SK-N-SH treated with all-trans-retinoic acid at 6 μM for 48 hours (cell line): Measurements from ENCODE around the gene PTPN7.

Experiments used
- ATAC-seq: fragments of 200-7000 bp; cut with Tn5 transposase; 3 replicates; pipeline ENCODE4 v1.9.1; 2020; ENCODE audit warnings: mild to moderate bottlenecking, moderate library complexity
- ARNTL ChIP-seq: fragments of 450-650 bp; formaldehyde crosslinking; IDR thresholded peaks from 2 replicates; pipeline ENCODE4 v1.5.0; 2020; ENCODE audit warnings: low read depth, mild to moderate bottlenecking, moderate library complexity, borderline replicate concordance
- BACH2 ChIP-seq: fragments of 250-450 bp; sonication (Bioruptor Pico); IDR thresholded peaks from 2 replicates; pipeline ENCODE4 v1.9.0; 2021; ENCODE audit warnings: mild to moderate bottlenecking, borderline replicate concordance
- CSDC2 ChIP-seq: fragments of 250-450 bp; sonication (Bioruptor Pico); IDR thresholded peaks from 2 replicates; pipeline ENCODE4 v1.5.0; 2020; ENCODE audit warnings: mild to moderate bottlenecking, moderate library complexity
- CSRNP3 ChIP-seq: fragments of 250-450 bp; sonication (Bioruptor Pico); IDR thresholded peaks from 2 replicates; pipeline ENCODE4 v1.5.1; 2021; ENCODE audit warnings: mild to moderate bottlenecking, moderate library complexity
- ESRRG ChIP-seq: fragments of 250-450 bp; sonication (Bioruptor Pico); IDR thresholded peaks from 2 replicates; pipeline ENCODE4 v1.6.1; 2021; ENCODE audit warnings: mild to moderate bottlenecking
- GLIS3 ChIP-seq: fragments of 250-450 bp; sonication (Bioruptor Pico); IDR thresholded peaks from 2 replicates; pipeline ENCODE4 v1.5.0; 2020; ENCODE audit warnings: mild to moderate bottlenecking, moderate library complexity
- ISL1 ChIP-seq: fragments of 250-450 bp; sonication (Bioruptor Pico); IDR thresholded peaks from 2 replicates; pipeline ENCODE4 v2.1.2; 2022; ENCODE audit warnings: mild to moderate bottlenecking, moderate library complexity
- OSR1 ChIP-seq: fragments of 250-450 bp; sonication (Bioruptor Pico); IDR thresholded peaks from 2 replicates; pipeline ENCODE4 v1.8.0; 2022; ENCODE audit warnings: moderate library complexity, mild to moderate bottlenecking, inconsistent platforms
- PATZ1 ChIP-seq: fragments of 250-450 bp; sonication (Bioruptor Pico); IDR thresholded peaks from 2 replicates; pipeline ENCODE4 v1.8.0; 2020; ENCODE audit warnings: mild to moderate bottlenecking, moderate library complexity, borderline replicate concordance
- POU6F1 ChIP-seq: fragments of 250-450 bp; sonication (Bioruptor Pico); IDR thresholded peaks from 2 replicates; pipeline ENCODE4 v1.8.0; 2021; ENCODE audit warnings: low read depth, mild to moderate bottlenecking, moderate library complexity, borderline replicate concordance
- PPARA ChIP-seq: fragments of 250-450 bp; sonication (Bioruptor Pico); IDR thresholded peaks from 2 replicates; pipeline ENCODE4 v1.5.0; 2020; ENCODE audit warnings: mild to moderate bottlenecking, borderline replicate concordance
- RARB ChIP-seq: fragments of 250-450 bp; sonication (Bioruptor Pico); IDR thresholded peaks from 2 replicates; pipeline ENCODE4 v1.8.0; 2021; ENCODE audit warnings: mild to moderate bottlenecking, moderate library complexity
- SNAI2 ChIP-seq: fragments of 250-450 bp; sonication (Bioruptor Pico); IDR thresholded peaks from 2 replicates; pipeline ENCODE4 v1.5.0; 2020; ENCODE audit warnings: mild to moderate bottlenecking, moderate library complexity
- TCF4 ChIP-seq: fragments of 250-450 bp; sonication (Bioruptor Pico); IDR thresholded peaks from 2 replicates; pipeline ENCODE4 v1.8.0; 2021; ENCODE audit warnings: mild to moderate bottlenecking, moderate library complexity, borderline replicate concordance
- TOX ChIP-seq: fragments of 250-450 bp; sonication (Bioruptor Pico); IDR thresholded peaks from 2 replicates; pipeline ENCODE4 v1.8.0; 2021; ENCODE audit warnings: mild to moderate bottlenecking, moderate library complexity, borderline replicate concordance
- TSHZ2 ChIP-seq: fragments of 250-450 bp; sonication (Bioruptor Pico); IDR thresholded peaks from 2 replicates; pipeline ENCODE4 v1.5.0; 2020; ENCODE audit warnings: mild to moderate bottlenecking, moderate library complexity
- ZC3H10 ChIP-seq: fragments of 250-450 bp; sonication (Bioruptor Pico); IDR thresholded peaks from 2 replicates; pipeline ENCODE4 v1.5.1; 2021; ENCODE audit warnings: mild to moderate bottlenecking, moderate library complexity
- ZFP3 ChIP-seq: fragments of 250-450 bp; sonication (Bioruptor Pico); IDR thresholded peaks from 2 replicates; pipeline ENCODE4 v1.5.0; 2020; ENCODE audit warnings: mild to moderate bottlenecking, moderate library complexity
- ZFP30 ChIP-seq: fragments of 450-650 bp; formaldehyde crosslinking; IDR thresholded peaks from 2 replicates; pipeline ENCODE4 v1.5.0; 2022; ENCODE audit warnings: mild to moderate bottlenecking, moderate library complexity
- ZNF70 ChIP-seq: fragments of 450-650 bp; formaldehyde crosslinking; IDR thresholded peaks from 2 replicates; pipeline ENCODE4 v1.5.0; 2020; ENCODE audit warnings: mild to moderate bottlenecking, moderate library complexity
- ZNF8 ChIP-seq: fragments of 450-650 bp; formaldehyde crosslinking; IDR thresholded peaks from 2 replicates; pipeline ENCODE4 v1.5.0; 2020; ENCODE audit warnings: mild to moderate bottlenecking, moderate library complexity

Gene PTPN7

GRCh38 chr1:202150187-202150586 lies 10.2 kb downstream of the PTPN7 start:
- TF ChIP-seq ZFP3 (no peak), CSDC2 (no peak), BACH2 (no peak), ZNF70 (CRISPR knock-in tag) (no peak), TOX (CRISPR knock-in tag) (no peak), SNAI2 (CRISPR knock-in tag) (no peak), TCF4 (CRISPR knock-in tag) (no peak), PATZ1 (CRISPR knock-in tag) (no peak), CSRNP3 (CRISPR knock-in tag) (no peak), ESRRG (CRISPR knock-in tag) (no peak)
- ATAC-seq: no peak

DNA sequence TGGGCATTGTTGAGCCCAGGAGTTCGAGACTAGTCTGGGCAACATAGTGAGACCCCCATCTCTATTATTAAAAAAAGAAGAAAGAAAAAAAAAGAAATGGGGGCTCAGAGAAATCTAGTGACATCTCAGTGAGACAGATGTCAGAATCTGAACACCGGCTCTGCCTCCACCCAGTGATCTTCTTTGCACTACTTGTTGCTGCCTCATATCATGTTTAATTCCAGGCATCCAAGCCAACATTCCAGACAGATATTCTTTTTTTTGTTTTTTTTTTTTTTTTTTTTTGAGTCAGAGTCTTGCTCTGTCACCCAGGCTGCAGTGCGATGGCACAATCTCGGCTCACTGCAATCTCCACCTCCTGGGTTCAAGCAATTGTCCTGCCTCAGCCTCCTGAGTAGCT lies 10.8 kb downstream of the PTPN7 start:
- TF ChIP-seq ZC3H10 (CRISPR knock-in tag) (no peak), GLIS3 (CRISPR knock-in tag) (no peak), ZFP3 (no peak), TOX (CRISPR knock-in tag) (no peak), ZNF70 (CRISPR knock-in tag) (no peak), POU6F1 (no peak), SNAI2 (CRISPR knock-in tag) (no peak), TSHZ2 (no peak), ZNF8 (CRISPR knock-in tag) (no peak), ISL1 (no peak), RARB (CRISPR knock-in tag) (no peak), ARNTL (CRISPR knock-in tag) (no peak), ZFP30 (CRISPR knock-in tag) (no peak), ESRRG (CRISPR knock-in tag) (no peak), CSRNP3 (CRISPR knock-in tag) (no peak), PPARA (CRISPR knock-in tag) (no peak)
- ATAC-seq: no peak

GRCh38 chr1:202148391-202148790 lies 12.0 kb downstream of the PTPN7 start:
- ATAC-seq: no peak
- TF ChIP-seq ISL1 (no peak), OSR1 (CRISPR knock-in tag) (no peak), ZC3H10 (CRISPR knock-in tag) (no peak), ESRRG (CRISPR knock-in tag) (no peak), ARNTL (CRISPR knock-in tag) (no peak), ZFP3 (no peak)
- TF ChIP-seq, all 23 proteins: peak for 0
